DMS153 treated with DMSO at 0.1 percent for 48 hours (cell line): ENCODE data around the gene PLXDC2.

ENCODE experiments used
- DNase-seq: peaks from one replicate; lab custom pipeline; 2025; ENCODE audit not compliant: unreplicated experiment; lab: John Stamatoyannopoulos, UW

Gene PLXDC2

DNA sequence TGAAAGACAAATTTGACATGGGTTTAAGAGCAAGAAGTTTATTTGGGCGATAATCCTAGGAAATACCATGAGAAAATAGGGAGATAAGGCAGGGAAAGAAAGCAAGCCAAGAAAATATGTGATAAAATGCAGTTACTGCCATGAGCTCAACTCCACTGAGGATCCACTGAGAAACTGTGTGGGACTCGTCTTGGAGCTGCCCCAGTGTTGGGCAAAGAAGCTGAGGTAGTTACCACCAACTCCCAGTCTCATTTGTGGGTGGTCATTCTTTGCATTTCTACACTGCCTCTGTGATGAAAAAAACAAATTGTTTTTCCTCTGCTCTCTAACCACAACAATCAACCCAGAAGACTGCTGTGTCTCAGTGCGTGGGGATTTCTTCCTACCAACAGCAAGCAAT, 498.2 kb downstream of the PLXDC2 start:
- DNase-seq, result no peak

GRCh38 chr10:20327954-20328353, 511.7 kb downstream of the PLXDC2 start:
- DNase-seq, result no peak

DNA sequence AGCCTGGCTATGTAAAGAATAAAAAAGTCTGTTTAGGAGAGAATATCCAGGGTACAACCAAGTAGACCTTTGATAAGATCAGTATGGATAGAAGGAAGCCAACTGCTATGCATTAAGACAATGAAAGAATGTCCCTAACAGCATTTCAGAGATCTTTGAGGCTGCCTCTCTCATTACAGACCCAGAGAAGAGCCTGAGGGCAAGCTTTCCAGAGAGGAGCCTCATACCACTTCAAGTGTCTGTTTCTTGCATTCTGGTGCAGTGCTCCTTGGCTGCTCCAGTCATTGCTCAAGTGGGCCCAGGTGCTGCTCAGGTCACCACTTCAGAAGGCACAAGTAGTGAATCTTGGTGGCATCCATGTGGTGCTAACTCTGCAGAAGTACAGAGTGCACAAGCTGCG, 514.0 kb downstream of the PLXDC2 start:
- DNase-seq, result no peak

GRCh38 chr10:20334559-20334958, 518.3 kb downstream of the PLXDC2 start:
- DNase-seq, result no peak
